Measurements from ENCODE around the gene GUCA2B.

Gene GUCA2B

GRCh38 chr1:42143896-42144710 lies 9.1 kb upstream of the GUCA2B start:
- no peak for FAIRE-seq

GRCh38 chr1:42144711-42145388 lies 8.4 kb upstream of the GUCA2B start:
- FAIRE-seq: no peak

GRCh38 chr1:42145389-42145716 lies 7.9 kb upstream of the GUCA2B start:
- no peak for FAIRE-seq

GRCh38 chr1:42145764-42146625 lies 7.2 kb upstream of the GUCA2B start:
- no peak for FAIRE-seq

GRCh38 chr1:42146626-42147320 lies 6.4 kb upstream of the GUCA2B start:
- FAIRE-seq: no peak

- FAIRE-seq: no peak
Measured at GRCh38 chr1:42148166-42148565, 5.0 kb upstream of the GUCA2B start.

- no peak for FAIRE-seq
Measured at GRCh38 chr1:42150651-42151050, 2.6 kb upstream of the GUCA2B start.

GRCh38 chr1:42152119-42152518 lies 1.1 kb upstream of the GUCA2B start:
- no peak for FAIRE-seq

GRCh38 chr1:42153624-42154023 lies 414 bp downstream of the GUCA2B start:
- FAIRE-seq: no peak

GRCh38 chr1:42154685-42155084 lies 1.5 kb downstream of the GUCA2B start:
- FAIRE-seq: no peak

- FAIRE-seq: no peak
Measured at GRCh38 chr1:42155362-42155761, 2.2 kb downstream of the GUCA2B start.

GRCh38 chr1:42157667-42158066 lies 4.5 kb downstream of the GUCA2B start:
- FAIRE-seq: no peak

- no peak for FAIRE-seq
Measured at GRCh38 chr1:42158189-42158588, 5.0 kb downstream of the GUCA2B start.

GRCh38 chr1:42162181-42162580 lies 9.0 kb downstream of the GUCA2B start:
- FAIRE-seq: no peak

- no peak for FAIRE-seq
Measured at GRCh38 chr1:42163114-42163513, 9.9 kb downstream of the GUCA2B start.

- FAIRE-seq: no peak
Measured at GRCh38 chr1:42163536-42164503, 10.6 kb downstream of the GUCA2B start.

- FAIRE-seq: no peak
Measured at GRCh38 chr1:42164551-42165420, 11.6 kb downstream of the GUCA2B start, which contains the start of gene GUCA2A. GUCA2A (minus strand) TSS chr1:42164745; CDS start chr1:42164712, 33 bp downstream.

- FAIRE-seq: no peak
Measured at GRCh38 chr1:42165511-42166210, 12.5 kb downstream of the GUCA2B start.

- no peak for FAIRE-seq
Measured at GRCh38 chr1:42167611-42168390, 14.6 kb downstream of the GUCA2B start.

Data from TTC549 (cell line).